Measurements from ENCODE around the gene GALNT13.

Gene GALNT13

GRCh38 chr2:153946036-153946435, 74.3 kb downstream of the GALNT13 start:
- no peak for DNase-seq

GRCh38 chr2:153953761-153954160, 82.0 kb downstream of the GALNT13 start:
- DNase-seq = no peak

GRCh38 chr2:153963256-153963655, 91.5 kb downstream of the GALNT13 start:
- DNase-seq = no peak

GRCh38 chr2:153967248-153967973, 95.7 kb downstream of the GALNT13 start:
- no peak for DNase-seq

- no peak for DNase-seq
Observed at GRCh38 chr2:153971250-153971649, 99.5 kb downstream of the GALNT13 start.

GRCh38 chr2:153971855-153972254, 100.1 kb downstream of the GALNT13 start:
- DNase-seq = no peak

- no peak for DNase-seq
Observed at GRCh38 chr2:153972412-153972811, 100.7 kb downstream of the GALNT13 start.

- DNase-seq = no peak
Observed at GRCh38 chr2:153986488-153987229, 114.9 kb downstream of the GALNT13 start.

- no peak for DNase-seq
Observed at GRCh38 chr2:153990771-153991170, 119.0 kb downstream of the GALNT13 start.

GRCh38 chr2:154013514-154013913, 141.8 kb downstream of the GALNT13 start:
- no peak for DNase-seq

GRCh38 chr2:154015233-154015632, 143.5 kb downstream of the GALNT13 start:
- no peak for DNase-seq

- DNase-seq = no peak
Observed at GRCh38 chr2:154029504-154029903, 157.8 kb downstream of the GALNT13 start.

GRCh38 chr2:154032220-154032619, 160.5 kb downstream of the GALNT13 start:
- no peak for DNase-seq

GRCh38 chr2:154046493-154046892, 174.8 kb downstream of the GALNT13 start:
- no peak for DNase-seq

GRCh38 chr2:154048905-154049304, 177.2 kb downstream of the GALNT13 start:
- no peak for DNase-seq

GRCh38 chr2:154049561-154049960, 177.8 kb downstream of the GALNT13 start:
- DNase-seq = no peak

GRCh38 chr2:154067124-154067523, 195.4 kb downstream of the GALNT13 start:
- no peak for DNase-seq

- no peak for DNase-seq
Observed at GRCh38 chr2:154078926-154079325, 207.2 kb downstream of the GALNT13 start.

GRCh38 chr2:154092571-154092970, 220.8 kb downstream of the GALNT13 start:
- DNase-seq = no peak

- DNase-seq = no peak
Observed at GRCh38 chr2:154093856-154094255, 222.1 kb downstream of the GALNT13 start.

GRCh38 chr2:154097833-154098398, 226.2 kb downstream of the GALNT13 start:
- DNase-seq = no peak

- DNase-seq = no peak
Observed at GRCh38 chr2:154120706-154121105, 249.0 kb downstream of the GALNT13 start.

GRCh38 chr2:154125891-154126290, 254.2 kb downstream of the GALNT13 start:
- no peak for DNase-seq

GRCh38 chr2:154130821-154131220, 259.1 kb downstream of the GALNT13 start:
- no peak for DNase-seq

Data from activated gamma-delta T cell treated with Interleukin-2 at 50 U/mL for 16 hours (primary cell).